Fibroblast of the conjunctiva (primary cell): Measurements from ENCODE around the gene WSB1.

Source experiments
- DNase-seq: peaks from one replicate; pipeline ENCODE4 v3.0.0-alpha.2; 2010; ENCODE audit warnings: low read depth

WSB1 gene

GRCh38 chr17:27338536-27338985, 44.6 kb downstream of the WSB1 start:
- no peak for DNase-seq

GRCh38 chr17:27339198-27339835, 45.4 kb downstream of the WSB1 start:
- no peak for DNase-seq

GRCh38 chr17:27339836-27340550, 46.1 kb downstream of the WSB1 start:
- no peak for DNase-seq

- no peak for DNase-seq
Measured at GRCh38 chr17:27340575-27340974, 46.7 kb downstream of the WSB1 start.

- no peak for DNase-seq
Measured at GRCh38 chr17:27341041-27341471, 47.1 kb downstream of the WSB1 start.

GRCh38 chr17:27342059-27342458, 48.1 kb downstream of the WSB1 start:
- no peak for DNase-seq

- no peak for DNase-seq
Measured at GRCh38 chr17:27343294-27343693, 49.4 kb downstream of the WSB1 start.

- no peak for DNase-seq
Measured at GRCh38 chr17:27343977-27344607, 50.2 kb downstream of the WSB1 start.

GRCh38 chr17:27345141-27345904, 51.4 kb downstream of the WSB1 start:
- DNase-seq = no peak

GRCh38 chr17:27346228-27346899, 52.5 kb downstream of the WSB1 start:
- DNase-seq = no peak

GRCh38 chr17:27348196-27348595, 54.3 kb downstream of the WSB1 start:
- DNase-seq = no peak

GRCh38 chr17:27349540-27350021, 55.7 kb downstream of the WSB1 start:
- no peak for DNase-seq

- no peak for DNase-seq
Measured at GRCh38 chr17:27351759-27352158, 57.8 kb downstream of the WSB1 start.

- DNase-seq = no peak
Measured at GRCh38 chr17:27352448-27353032, 58.6 kb downstream of the WSB1 start.

GRCh38 chr17:27353033-27353460, 59.1 kb downstream of the WSB1 start:
- DNase-seq = no peak

GRCh38 chr17:27353461-27354050, 59.6 kb downstream of the WSB1 start:
- peak; percentile 83 for DNase-seq

- DNase-seq = no peak
Measured at GRCh38 chr17:27354051-27354490, 60.2 kb downstream of the WSB1 start.

GRCh38 chr17:27354491-27355081, 60.7 kb downstream of the WSB1 start:
- no peak for DNase-seq

GRCh38 chr17:27355419-27355818, 61.5 kb downstream of the WSB1 start:
- DNase-seq = no peak

GRCh38 chr17:27356091-27356705, 62.3 kb downstream of the WSB1 start:
- DNase-seq = no peak
